ENCODE measurements around the gene JAKMIP1.
"Not testable (repeated sequence)": the region's sequence is repeated elsewhere in the genome, so short reads cannot be mapped to it uniquely, and the experiment has no call there.

The JAKMIP1 gene

GRCh38 chr4:6002492-6002833, 197.9 kb downstream of the JAKMIP1 start:
- no peak overlapping the region for H3K4me3 ChIP-seq (ENCODE audit: low read length)
- no peak for TF ChIP-seq ZNF274 (IDR thresholded peaks at IDR 0.05; ENCODE audit: low read depth, low read length)

DNA sequence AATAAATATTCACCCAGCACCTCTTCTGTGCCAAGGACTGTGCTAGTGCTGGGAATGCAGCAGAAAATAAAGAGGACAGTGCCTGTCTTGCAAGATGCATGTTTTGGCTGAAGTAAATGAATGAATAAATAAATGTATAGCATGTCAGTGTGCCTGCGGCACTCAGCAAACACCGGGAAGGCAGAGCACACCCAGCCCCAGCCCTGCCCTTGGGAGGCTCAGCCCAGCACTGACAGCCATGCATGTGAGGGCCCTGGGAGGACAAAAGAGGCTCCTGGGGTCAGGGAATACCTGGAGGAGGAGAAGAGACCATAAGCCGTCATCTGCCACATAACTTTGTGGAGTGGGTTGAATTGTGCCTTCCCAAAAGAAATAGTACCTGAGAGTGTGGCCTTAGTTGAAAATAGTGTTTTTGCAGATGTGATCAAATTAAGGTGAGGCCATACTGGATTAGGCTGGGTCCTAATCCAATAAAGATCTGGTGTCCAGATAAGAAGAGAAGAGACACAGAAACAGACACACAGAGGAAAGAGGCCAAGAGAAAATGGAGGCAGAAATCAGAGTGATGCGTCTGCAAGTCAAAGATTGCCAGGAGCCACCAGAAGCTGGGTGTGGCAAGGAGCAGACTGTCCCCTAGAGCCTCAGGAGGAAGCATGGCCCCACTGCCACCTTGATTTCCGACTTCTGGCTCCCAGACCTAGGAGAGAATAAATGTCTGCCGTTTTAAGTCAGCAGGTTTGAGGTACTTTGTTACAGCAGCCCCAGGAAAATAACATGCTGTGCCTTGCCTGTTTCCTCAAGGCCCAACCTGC, 198.5 kb downstream of the JAKMIP1 start:
- TF ChIP-seq ZNF274 (IDR thresholded peaks at IDR 0.05; ENCODE audit: low read depth, low read length), result no peak
- H3K4me3 ChIP-seq (ENCODE audit: low read length), result no peak overlapping the region

GRCh38 chr4:5999830-6000365, 200.5 kb downstream of the JAKMIP1 start:
- H3K4me3 ChIP-seq (ENCODE audit: low read length), result no peak overlapping the region
- no peak for TF ChIP-seq ZNF274 (IDR thresholded peaks at IDR 0.05; ENCODE audit: low read depth, low read length)

GRCh38 chr4:5999356-5999755, 201.0 kb downstream of the JAKMIP1 start:
- H3K4me3 ChIP-seq (ENCODE audit: low read length), result no peak overlapping the region
- no peak for TF ChIP-seq ZNF274 (IDR thresholded peaks at IDR 0.05; ENCODE audit: low read depth, low read length)

DNA sequence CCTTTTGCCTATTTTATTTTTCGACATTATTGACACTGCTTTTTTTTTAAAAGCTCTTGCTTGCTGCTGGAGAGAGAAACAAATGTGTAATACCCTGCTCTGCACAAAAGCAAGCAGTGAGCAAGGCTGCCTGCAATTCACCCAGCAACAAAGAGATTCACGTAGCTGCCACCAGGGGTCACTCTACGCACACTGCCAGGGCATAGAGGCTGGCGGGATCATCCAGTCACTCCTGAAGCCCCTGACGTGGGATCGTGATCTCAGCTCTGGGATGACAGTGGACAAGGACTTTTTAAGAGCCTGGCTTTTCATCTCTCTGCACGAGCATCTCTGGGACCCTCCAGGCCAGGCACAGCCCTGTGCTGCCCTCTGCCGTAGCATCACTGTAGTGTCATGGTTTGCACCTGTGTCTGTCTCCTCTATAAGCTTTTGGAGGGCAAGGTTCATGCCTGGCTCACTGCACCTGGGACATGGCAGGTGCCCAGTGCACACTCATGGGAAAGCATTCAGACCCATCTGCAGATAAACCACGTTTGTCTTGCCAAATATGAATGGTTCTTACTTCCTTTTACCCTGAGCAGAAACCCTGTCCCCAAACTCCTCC, 201.9 kb downstream of the JAKMIP1 start:
- no peak for TF ChIP-seq ZNF274 (IDR thresholded peaks at IDR 0.05; ENCODE audit: low read depth, low read length)
- H3K4me3 ChIP-seq (ENCODE audit: low read length), result no peak overlapping the region

DNA sequence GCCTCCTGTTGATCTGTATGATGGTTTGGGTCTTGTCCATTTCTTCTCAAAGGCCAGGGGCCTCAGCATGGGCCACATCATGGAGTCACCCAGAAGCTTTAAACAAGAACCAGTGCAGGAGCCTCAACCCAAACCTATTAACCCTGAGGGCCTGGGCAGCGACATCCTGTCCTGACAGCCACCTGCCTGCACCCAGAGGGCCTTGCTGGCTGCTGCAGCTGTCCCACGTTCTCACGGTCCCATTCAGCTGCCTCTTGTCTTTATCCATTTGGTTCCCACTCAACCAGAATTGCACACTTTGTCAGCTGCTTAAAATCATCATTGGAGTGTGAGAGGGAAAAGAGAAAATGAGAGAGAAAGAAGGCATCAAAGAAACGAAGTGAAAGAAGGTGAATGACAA, 203.7 kb downstream of the JAKMIP1 start:
- no peak for TF ChIP-seq ZNF274 (IDR thresholded peaks at IDR 0.05; ENCODE audit: low read depth, low read length)
- no peak overlapping the region for H3K4me3 ChIP-seq (ENCODE audit: low read length)

- H3K4me3 ChIP-seq (ENCODE audit: low read length), result no peak overlapping the region
- TF ChIP-seq ZNF274 (IDR thresholded peaks at IDR 0.05; ENCODE audit: low read depth, low read length), result no peak
These were observed 204.3 kb downstream of the JAKMIP1 start for GRCh38 chr4:5995901-5996623.

DNA sequence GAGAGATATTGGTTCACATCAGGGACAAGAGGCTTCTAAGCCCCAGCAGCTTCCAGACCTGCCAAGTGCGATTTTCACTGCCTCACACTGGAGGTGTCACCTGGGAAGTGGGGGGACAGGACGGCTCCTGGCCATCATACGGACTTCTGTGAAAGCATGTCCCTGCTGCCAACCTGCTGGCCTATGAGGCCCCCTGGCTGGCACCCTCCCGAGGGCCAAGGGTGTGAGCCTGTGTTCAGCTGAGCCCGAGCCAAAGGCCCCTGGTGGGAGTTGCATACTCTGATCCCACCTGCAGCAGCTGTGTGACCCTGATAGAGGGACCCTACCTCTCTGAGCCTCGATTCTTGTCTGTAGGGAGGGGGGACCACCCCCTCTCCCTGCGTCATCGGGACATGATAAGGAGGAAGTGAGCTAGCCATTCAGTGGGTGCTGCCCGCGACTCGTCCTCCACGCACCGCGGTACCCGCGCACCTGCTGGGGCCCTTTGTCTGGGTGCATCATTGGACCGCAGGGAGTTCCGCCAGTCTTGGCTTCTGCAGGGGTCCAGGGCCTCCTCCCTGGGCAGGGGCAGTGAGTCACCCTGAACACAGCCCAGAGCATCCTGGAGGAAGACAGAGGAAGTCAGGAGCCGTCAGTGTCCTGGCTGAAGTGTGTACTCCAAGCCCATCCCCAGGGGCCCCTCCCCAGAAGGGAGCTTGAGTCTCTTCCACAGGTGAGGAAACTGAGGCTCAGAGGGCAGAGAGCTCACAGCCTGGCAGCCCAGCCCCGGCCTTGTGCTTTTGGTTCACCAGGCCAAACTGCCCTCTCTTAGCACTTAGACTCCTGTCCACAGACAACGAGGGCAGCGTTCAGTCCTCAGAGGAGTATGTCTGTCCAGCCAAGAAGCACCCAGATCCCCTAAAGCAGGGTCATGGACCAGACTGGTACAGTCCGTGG, 206.2 kb downstream of the JAKMIP1 start:
- no peak overlapping the region for H3K4me3 ChIP-seq (ENCODE audit: low read length)
- TF ChIP-seq ZNF274 (IDR thresholded peaks at IDR 0.05; ENCODE audit: low read depth, low read length), result no peak

DNA sequence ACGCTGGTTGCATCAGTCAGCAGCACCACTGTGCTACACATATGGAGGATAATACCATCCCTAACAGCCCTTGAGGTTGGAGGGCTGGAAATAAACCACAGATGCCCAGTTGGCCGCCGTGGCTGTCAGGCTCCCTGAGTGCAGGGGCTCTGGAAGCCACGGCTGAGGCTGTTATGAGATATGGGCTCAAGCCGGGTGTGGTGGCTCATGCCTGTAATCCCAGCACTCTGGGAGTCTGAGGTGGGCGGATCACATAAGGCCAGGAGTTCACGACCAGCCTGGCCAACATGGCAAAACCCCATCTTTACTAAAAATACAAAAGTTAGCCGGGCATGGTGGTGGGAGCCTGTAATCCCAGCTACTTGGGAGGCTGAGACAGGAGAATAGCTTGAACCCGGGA, 207.0 kb downstream of the JAKMIP1 start:
- not testable (repeated sequence) for H3K4me3 ChIP-seq (ENCODE audit: low read length)

- no peak for TF ChIP-seq ZNF274 (IDR thresholded peaks at IDR 0.05; ENCODE audit: low read depth, low read length)
- H3K4me3 ChIP-seq (ENCODE audit: low read length), result no peak overlapping the region
These were observed 207.5 kb downstream of the JAKMIP1 start for GRCh38 chr4:5992828-5993321.

DNA sequence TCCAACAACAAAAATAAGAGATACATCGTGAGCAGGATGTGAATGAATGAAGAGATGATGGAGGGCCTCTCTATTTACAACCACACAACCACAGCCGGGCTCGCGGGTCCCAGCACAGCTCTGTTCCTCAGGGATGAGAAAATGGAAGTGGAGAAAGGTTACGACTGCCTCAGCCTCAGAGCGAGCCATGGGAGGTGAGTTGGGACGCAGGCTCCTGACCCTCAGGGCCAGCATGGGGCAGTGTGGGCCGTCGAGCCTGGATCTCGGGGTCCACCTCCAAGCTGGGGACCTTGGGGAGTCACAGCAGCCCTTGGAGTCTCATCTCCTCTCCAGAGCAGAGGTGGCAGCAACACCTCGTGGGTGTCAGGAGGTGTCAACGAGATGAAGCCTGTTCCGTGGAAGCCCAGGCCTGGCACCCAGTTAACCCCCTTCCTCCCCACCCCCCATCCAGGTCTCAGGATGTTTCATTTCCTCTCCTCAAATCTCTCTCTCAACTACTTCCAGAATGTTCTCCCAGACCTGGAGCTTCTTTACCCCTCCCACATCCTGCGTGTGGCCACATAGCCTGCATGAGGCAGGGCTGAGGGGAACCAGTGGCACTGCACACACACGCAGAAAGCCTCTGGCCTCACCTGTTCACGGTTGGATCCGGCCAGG, 208.1 kb downstream of the JAKMIP1 start:
- no peak overlapping the region for H3K4me3 ChIP-seq (ENCODE audit: low read length)
- no peak for TF ChIP-seq ZNF274 (IDR thresholded peaks at IDR 0.05; ENCODE audit: low read depth, low read length)

- no peak for TF ChIP-seq ZNF274 (IDR thresholded peaks at IDR 0.05; ENCODE audit: low read depth, low read length)
- no peak overlapping the region for H3K4me3 ChIP-seq (ENCODE audit: low read length)
These were observed 208.9 kb downstream of the JAKMIP1 start for GRCh38 chr4:5991405-5991804.

DNA sequence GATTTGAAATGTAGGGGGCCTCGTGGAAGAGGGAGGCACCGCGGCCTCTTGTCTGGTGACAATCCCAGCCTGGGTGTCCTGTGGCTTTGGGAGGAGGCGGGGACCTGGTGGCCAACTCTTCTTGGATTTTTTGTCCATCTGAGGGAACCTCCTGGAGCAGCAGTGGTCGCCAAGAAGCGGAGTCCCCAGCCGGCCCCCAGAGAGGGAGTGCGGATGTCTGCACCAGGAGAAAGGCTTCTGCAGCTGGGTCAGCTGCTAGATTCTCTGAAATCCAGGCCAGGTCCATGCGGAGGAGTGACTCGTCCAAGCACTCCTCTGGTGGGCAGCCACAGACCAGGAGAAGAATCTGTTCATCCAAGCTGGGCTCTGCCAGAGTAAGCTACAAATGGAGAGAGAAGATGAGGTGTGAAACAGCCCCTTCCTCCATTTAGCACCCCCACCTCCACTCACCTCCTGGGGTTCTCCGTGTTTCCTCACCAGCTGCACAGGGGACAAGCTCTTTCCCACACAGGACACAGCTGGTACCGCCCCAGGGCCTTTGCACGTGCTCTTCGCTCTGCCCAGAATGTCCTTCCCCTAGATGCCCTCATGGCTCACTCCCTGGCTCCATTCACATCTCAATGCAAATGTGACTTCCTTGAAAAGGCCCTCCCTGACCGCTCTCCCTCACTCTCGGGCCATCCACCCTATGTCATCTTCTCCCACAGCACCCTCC, 209.7 kb downstream of the JAKMIP1 start:
- no peak for TF ChIP-seq ZNF274 (IDR thresholded peaks at IDR 0.05; ENCODE audit: low read depth, low read length)
- no peak overlapping the region for H3K4me3 ChIP-seq (ENCODE audit: low read length)
